Activated naive CD8-positive, alpha-beta T cell (primary cell): ENCODE measurements around the gene PANX2.
A peak's percentile ranks its signal among the peaks of the same experiment; 100 is the strongest.
"Not testable (repeated sequence)": the region's sequence is repeated elsewhere in the genome, so short reads cannot be mapped to it uniquely, and the experiment has no call there.

ENCODE experiments used
- H3K27ac Mint-ChIP-seq: one replicate; pipeline ENCODE4 v1.8.0; 2021; ENCODE audit warnings: mixed read lengths
- H3K27me3 Mint-ChIP-seq: one replicate; pipeline ENCODE4 v1.8.0; 2021; ENCODE audit warnings: mixed read lengths
- H3K36me3 Mint-ChIP-seq: one replicate; pipeline ENCODE4 v1.8.0; 2021; ENCODE audit warnings: mixed read lengths
- H3K4me1 Mint-ChIP-seq: one replicate; pipeline ENCODE4 v1.8.0; 2021; ENCODE audit warnings: low read depth, mixed read lengths
- H3K4me3 Mint-ChIP-seq: one replicate; pipeline ENCODE4 v1.8.0; 2021; ENCODE audit warnings: mild to moderate bottlenecking, mixed read lengths
- H3K9me3 Mint-ChIP-seq: one replicate; pipeline ENCODE4 v1.8.0; 2021; ENCODE audit warnings: low read depth, mixed read lengths

PANX2 gene

DNA sequence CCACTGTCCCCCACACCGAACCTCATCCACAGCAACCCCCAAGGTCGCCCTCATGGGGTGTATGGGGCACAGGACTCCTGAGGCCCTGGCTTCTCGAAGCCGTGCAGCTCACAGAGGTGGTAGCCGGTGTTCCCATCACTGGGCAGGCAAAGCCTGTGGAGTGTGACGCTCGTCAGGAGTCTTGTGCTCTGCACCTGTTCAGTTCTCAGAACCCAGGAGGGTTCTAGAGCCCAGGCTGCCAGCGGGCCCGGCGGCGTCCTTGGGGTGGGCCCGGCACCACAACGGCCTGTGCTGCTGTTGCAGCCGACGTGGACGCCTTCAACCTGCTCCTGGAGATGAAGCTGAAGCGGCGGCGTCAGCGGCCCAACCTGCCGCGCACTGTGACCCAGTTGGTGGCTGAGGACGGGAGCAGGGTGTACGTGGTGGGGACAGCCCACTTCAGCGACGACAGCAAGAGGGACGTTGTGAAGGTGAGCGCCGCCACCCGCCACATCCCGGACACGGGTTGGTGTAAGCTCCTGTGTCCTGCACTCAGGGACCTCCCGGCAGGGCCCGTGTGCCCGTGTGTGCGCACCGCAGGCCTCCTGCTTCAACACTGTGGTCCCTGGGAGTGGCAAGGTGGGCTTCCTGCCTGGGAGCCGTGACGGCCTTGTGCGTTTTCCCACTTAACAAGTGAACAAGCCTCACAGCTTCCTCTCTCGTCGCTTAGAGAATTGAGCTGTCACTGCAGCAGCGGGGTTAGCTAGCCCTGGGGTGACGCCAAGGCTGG lies 23.7 kb downstream of the PANX2 start:
- Mint-ChIP-seq H3K4me3 (no peak overlapping the region), H3K27me3 (no peaks in the 10 kb centered on the region), H3K27ac (peak overlapping the region; percentile 16), H3K4me1 (peaks cover 28% of the 10 kb centered on the region), H3K36me3 (no peaks in the 10 kb centered on the region), H3K9me3 (no peaks in the 10 kb centered on the region)

DNA sequence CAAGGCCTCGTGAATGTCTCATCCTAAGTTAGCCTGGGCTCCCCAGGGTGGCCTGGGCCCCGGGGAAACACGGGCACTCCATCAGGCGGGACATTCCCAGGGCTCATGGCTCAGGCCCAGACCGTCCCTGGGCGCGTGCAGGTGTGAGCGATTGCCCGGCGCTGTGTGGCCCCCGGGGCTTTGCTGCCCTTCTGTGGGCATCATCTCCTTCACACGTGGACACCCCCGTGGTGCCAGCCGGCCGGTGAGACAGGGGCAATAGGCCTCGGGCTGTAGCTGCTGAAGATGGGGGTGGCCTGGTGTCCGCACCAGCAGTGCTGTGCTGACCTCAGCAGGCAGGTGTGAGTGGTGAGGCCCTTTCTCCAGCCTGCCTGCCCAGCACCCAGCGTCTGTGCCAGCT lies 25.7 kb downstream of the PANX2 start:
- peaks cover 22% of the 10 kb centered on the region for H3K4me1 Mint-ChIP-seq
- no peaks in the 10 kb centered on the region for H3K36me3 Mint-ChIP-seq
- no peaks in the 10 kb centered on the region for H3K27me3 Mint-ChIP-seq
- no peak overlapping the region for H3K27ac Mint-ChIP-seq
- no peak overlapping the region for H3K4me3 Mint-ChIP-seq
- H3K9me3 Mint-ChIP-seq: no peaks in the 10 kb centered on the region

DNA sequence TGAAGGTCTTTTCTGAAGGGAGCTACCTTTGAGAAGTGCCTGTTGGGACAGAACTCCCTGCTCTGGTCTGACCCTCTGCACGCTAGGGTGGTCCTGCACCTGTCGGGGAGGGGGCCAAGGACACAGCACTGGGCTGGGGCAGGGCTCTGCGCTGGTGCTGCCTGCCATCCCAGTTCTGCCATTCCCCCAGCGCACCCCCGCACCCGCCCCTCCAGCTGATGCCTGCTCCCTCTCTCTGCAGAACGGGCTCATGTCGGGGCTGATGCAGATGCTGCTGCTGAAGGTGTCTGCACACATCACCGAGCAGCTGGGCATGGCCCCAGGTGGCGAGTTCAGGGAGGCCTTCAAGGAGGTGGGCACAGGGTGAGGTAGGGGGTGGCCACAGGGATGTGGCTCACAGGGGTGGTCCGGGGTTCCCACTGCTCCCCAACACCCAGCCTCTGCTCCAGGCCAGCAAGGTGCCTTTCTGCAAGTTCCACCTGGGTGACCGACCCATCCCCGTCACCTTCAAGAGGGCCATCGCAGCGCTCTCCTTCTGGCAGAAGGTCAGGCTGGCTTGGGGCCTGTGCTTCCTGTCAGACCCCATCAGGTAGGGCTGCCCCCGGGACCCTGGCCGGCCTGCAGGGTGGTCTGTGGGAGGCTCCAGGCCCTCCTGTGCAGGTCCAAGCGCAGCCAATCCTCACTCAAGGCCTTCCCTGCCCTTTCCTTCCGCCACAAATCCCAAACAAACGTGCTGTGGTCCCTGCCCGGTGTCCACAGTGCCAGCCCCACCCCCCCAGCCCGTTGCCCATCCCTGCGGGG lies 26.7 kb downstream of the PANX2 start:
- H3K9me3 Mint-ChIP-seq: no peaks in the 10 kb centered on the region
- peaks cover 16% of the 10 kb centered on the region for H3K4me1 Mint-ChIP-seq
- no peak overlapping the region for H3K4me3 Mint-ChIP-seq
- no peaks in the 10 kb centered on the region for H3K36me3 Mint-ChIP-seq
- H3K27me3 Mint-ChIP-seq: no peaks in the 10 kb centered on the region
- H3K27ac Mint-ChIP-seq: no peak overlapping the region

DNA sequence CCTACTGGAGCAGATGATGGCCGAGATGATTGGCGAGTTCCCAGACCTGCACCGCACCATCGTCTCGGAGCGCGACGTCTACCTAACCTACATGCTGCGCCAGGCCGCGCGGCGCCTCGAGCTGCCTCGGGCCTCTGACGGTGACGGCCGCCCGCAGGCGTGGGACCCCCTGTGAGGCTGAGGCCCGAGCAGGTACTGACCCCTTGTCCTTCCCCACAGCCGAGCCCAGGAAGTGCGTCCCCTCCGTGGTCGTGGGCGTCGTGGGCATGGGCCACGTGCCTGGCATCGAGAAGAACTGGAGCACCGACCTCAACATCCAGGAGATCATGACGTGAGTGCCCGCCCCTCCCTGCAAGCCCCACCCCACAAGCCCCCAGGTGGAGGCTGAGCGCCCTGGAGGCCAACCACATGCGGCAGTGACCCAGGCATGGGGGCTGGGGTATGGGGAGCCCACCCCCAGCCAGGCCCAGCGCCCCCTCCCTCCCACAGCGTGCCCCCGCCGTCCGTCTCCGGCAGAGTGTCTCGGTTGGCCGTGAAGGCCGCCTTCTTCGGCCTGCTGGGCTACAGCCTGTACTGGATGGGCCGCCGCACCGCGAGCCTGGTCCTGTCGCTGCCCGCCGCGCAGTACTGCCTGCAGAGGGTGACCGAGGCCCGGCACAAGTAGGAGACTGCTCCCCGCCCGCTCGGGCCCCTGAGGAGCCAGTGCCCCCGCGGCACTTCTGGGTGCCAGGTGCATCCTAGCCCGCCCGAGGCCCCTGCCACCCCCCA lies 27.5 kb downstream of the PANX2 start:
- no peak overlapping the region for H3K4me3 Mint-ChIP-seq

DNA sequence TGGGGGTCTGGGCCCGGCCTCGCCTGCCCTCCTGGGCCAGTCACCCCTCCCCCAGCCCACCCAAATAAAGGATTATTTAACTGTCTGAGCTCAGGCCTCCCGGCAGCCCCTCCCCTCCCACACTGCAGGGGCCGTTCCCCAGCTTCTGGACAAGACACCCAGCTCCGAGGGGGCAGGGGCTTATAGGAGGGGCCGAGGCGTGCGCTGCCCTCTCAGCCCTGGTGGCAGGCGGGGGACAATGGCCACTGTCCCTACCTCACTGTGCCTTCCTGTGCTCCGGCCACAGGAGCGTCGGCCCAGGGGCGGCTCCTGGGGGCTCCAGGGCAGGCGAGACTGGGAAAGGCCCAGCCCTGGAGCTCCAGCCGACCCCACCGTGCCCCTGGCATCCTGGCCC lies 28.1 kb downstream of the PANX2 start:
- Mint-ChIP-seq H3K27ac (no peak overlapping the region), H3K36me3 (no peaks in the 10 kb centered on the region), H3K4me3 (no peak overlapping the region), H3K4me1 (peaks cover 19% of the 10 kb centered on the region), H3K9me3 (no peaks in the 10 kb centered on the region), H3K27me3 (no peaks in the 10 kb centered on the region)

More for the DNA sequence above, 27.5 kb downstream of the PANX2 start:
- Mint-ChIP-seq H3K9me3 (no peaks in the 10 kb centered on the region), H3K36me3 (no peaks in the 10 kb centered on the region), H3K4me1 (peaks cover 15% of the 10 kb centered on the region), H3K27me3 (no peaks in the 10 kb centered on the region), H3K27ac (no peak overlapping the region)

DNA sequence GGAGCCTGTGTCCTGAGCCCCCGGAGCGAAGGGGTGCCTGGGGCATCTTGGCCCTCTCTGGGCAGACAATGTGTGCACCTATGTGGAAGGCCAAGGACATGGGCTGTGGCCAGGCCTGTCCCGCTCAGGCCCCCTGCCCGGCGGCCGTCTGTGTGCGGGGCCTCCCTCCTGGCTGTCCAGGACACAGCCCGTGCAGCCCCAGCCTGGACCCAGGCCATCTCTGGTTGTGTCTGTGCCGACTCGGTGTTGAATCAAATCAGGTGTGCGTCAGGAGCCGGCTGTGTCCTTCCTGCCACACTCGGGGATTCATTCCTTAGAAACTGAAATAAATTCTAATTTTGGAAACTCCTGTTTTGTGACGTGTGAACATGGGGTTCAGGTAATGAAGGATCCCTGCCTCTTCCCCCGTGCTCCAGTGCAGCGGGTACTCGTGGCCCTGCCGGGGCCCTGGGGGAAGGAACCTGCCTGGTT lies 28.8 kb downstream of the PANX2 start:
- Mint-ChIP-seq H3K27ac (no peak overlapping the region), H3K27me3 (no peaks in the 10 kb centered on the region), H3K4me1 (peaks cover 22% of the 10 kb centered on the region)

DNA sequence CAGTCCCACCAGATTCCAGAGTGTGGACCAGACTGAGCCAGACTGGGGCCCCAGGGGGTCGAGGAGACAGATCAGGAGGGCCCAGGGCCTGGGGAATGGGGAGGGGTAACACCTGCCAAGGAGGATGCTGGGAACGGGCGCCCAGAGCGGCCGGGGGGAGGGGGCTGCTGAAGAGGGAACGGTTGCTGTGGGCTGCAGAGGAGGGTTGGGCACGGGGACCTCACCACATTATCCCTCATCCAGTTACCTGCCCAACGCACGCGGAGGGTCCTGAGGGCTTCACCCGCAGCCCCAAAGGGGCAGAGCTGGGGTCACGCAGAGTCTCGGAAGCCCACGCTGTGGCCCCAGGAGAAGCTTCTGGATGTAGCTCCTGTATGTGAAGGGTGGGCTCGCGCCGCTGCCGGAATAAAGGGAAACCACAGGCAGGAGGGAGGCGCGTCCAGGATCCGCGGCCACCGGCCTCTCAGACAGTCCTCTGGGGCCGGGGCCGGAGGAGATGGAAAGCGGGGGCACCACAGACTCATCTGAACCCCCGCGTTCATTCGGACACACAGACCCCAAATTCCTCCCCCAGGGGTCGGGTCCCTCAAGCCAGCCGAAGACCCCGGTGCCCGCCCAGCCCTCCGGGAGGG lies 29.4 kb downstream of the PANX2 start:
- H3K9me3 Mint-ChIP-seq: no peaks in the 10 kb centered on the region
- H3K27ac Mint-ChIP-seq: no peak overlapping the region
- no peaks in the 10 kb centered on the region for H3K36me3 Mint-ChIP-seq
- no peaks in the 10 kb centered on the region for H3K27me3 Mint-ChIP-seq
- peak overlapping the region; percentile 71 for H3K4me3 Mint-ChIP-seq
- peaks cover 26% of the 10 kb centered on the region for H3K4me1 Mint-ChIP-seq

More for the DNA sequence above, 28.8 kb downstream of the PANX2 start:
- no peaks in the 10 kb centered on the region for H3K36me3 Mint-ChIP-seq
- H3K4me3 Mint-ChIP-seq: peak overlapping the region; percentile 71
- H3K9me3 Mint-ChIP-seq: no peaks in the 10 kb centered on the region

DNA sequence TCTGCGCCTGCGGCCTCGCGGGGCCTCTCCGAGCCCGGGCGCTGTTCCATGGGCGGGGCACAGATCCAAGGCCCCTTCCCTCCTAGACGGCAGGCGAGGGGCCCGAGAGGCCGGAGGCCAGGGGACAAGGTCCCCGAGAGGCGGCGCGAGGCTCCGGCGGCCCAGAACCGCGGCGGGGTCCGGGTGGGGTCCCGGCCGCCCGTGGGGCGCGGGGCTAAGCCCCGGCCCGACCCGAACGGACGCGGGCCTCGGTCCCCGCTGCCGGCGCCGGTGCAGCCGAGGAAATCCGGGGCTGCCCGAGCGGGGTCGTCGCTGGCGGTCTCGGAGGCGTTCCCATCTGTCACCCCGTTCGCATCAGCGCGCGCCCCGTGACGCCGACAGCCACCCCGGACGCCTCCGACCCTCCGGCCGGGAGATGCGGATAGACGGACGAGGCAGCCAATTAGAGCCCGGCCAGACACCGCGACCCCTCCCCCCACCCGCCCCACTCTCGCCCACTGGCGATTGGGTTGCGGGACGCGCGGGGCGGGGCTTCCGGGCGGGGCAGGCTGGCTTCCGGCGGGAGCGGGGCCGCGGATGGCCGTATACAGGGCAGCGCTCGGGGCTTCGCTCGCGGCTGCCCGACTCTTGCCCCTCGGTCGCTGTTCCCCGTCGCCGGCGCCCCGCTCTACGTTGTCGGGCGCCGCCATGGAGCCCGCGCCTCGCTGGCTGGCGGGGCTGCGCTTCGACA lies 30.1 kb downstream of the PANX2 start, which contains the start of gene SELENOO:
Gene SELENOO, plus strand, starts transcription at position 551 of the 730 bp plus-strand sequence. Its CDS starts 26 bp downstream, at position 577.
- peak within 1 kb of the TSS; percentile 64 for H3K27ac Mint-ChIP-seq
- no peaks in the 10 kb centered on the region for H3K9me3 Mint-ChIP-seq
- peaks cover 30% of the 10 kb centered on the region for H3K4me1 Mint-ChIP-seq
- no peaks in the 10 kb centered on the region for H3K36me3 Mint-ChIP-seq
- peak within 1 kb of the TSS; percentile 87 for H3K4me3 Mint-ChIP-seq
- H3K27me3 Mint-ChIP-seq: no peaks in the 10 kb centered on the region

DNA sequence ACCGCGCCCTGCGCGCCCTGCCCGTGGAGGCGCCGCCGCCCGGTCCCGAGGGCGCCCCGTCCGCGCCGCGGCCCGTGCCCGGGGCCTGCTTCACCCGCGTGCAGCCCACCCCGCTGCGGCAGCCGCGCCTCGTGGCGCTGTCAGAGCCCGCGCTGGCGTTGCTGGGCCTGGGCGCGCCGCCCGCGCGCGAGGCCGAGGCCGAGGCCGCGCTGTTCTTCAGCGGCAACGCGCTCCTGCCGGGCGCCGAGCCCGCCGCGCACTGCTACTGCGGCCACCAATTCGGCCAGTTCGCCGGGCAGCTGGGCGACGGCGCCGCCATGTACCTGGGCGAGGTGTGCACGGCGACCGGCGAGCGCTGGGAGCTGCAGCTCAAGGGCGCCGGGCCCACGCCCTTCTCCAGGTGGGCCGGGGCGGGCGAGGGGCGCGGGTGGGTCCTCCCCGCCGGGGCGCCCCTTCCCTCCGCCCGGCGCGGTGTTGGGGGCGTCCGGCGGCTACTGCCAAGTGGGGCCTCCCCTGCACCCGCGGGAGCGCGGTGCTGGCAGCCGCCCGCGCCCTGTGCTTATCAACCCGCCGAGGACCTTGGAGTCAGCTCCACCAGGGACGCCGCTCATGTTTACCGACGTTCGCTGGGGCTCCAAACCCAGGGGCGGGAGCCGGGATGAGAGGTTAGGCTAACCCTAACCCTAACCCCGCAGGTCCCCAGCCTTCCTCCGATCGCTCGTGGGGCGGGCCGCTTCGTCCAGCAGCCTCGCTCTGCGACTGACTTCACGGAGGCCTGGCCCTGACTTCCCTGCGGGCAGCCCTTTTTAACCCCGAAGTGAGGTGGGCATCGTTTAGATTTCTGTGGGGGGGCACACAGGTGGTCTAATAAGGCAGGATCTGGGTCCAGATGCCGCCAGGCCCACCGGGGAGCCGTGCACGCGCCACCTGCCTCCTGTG lies 30.9 kb downstream of the PANX2 start:
- no peaks in the 10 kb centered on the region for H3K9me3 Mint-ChIP-seq
- H3K36me3 Mint-ChIP-seq: no peaks in the 10 kb centered on the region
- H3K4me1 Mint-ChIP-seq: peaks cover 30% of the 10 kb centered on the region
- H3K27ac Mint-ChIP-seq: peak overlapping the region; percentile 64
- no peaks in the 10 kb centered on the region for H3K27me3 Mint-ChIP-seq
- H3K4me3 Mint-ChIP-seq: peak overlapping the region; percentile 87

DNA sequence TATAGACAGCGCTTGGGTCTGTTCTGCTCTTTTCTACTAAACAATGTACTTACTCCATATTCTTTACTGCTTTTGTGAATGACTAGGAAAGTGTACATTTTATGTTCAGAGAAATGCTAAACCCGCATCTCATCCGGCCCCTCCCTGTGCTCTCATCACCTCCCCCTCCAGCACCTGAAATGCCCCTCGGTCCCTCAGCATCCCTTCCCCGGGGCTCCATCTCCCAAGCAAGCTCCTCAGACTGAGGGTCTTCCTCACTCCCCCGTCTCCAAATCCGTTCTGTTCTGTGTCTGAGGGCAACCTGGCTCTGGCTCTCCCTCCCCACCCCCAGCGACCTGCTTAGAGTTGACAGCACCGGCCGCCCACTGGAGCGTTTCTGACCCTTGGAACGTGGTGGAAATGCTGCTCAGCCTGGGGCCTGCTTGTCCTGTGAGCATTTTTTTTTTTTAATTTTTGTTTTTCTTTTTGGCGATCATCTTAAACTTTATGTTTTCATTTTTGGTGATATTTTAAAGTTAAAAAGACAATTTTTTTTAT lies 31.7 kb downstream of the PANX2 start:
- H3K36me3 Mint-ChIP-seq: no peaks in the 10 kb centered on the region
- no peaks in the 10 kb centered on the region for H3K27me3 Mint-ChIP-seq
- H3K9me3 Mint-ChIP-seq: no peaks in the 10 kb centered on the region
- peaks cover 30% of the 10 kb centered on the region for H3K4me1 Mint-ChIP-seq
- peak overlapping the region; percentile 87 for H3K4me3 Mint-ChIP-seq
- peak overlapping the region; percentile 64 for H3K27ac Mint-ChIP-seq

DNA sequence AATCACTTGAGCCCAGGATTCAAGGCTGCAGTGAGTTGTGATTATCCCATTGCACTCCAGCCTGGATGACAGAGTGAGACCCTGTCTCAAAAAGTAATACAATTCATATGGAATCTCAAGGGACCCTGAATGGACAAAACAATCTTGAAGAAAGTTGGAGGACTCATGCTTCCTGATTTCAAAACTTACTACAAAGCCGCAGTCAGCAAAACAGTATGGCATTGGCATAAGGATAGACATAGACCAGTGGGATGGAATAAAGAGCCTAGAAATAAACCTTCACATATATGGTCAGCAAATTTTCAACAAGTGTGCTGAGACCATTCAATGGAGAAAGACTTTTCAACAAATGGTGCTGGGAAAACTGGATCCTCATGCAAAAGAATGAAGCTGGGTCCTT lies 32.8 kb downstream of the PANX2 start:
- Mint-ChIP-seq H3K36me3 (no peaks in the 10 kb centered on the region), H3K9me3 (no peaks in the 10 kb centered on the region), H3K4me3 (no peak overlapping the region), H3K4me1 (peaks cover 30% of the 10 kb centered on the region), H3K27me3 (no peaks in the 10 kb centered on the region), H3K27ac (no peak overlapping the region)

DNA sequence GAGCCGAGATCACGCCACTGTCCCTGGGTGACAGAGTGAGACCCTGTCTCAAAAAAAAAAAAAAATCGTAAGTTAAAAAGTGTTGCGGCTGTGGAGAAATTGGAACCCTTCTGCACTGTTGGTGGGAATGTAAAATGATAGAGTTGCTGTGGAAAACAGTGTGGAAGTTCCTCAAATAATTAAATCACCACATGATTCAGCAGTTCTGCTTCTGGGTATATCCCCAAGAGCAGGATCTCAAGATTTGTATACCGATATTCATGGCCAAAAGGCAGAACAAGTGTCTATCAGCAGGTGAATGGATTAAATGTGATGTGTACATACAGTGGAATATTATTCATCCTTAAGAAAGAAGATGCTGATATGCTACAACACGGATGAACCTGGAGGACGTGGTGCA lies 34.0 kb downstream of the PANX2 start:
- Mint-ChIP-seq H3K4me3 (no peak overlapping the region), H3K27ac (no peak overlapping the region)

DNA sequence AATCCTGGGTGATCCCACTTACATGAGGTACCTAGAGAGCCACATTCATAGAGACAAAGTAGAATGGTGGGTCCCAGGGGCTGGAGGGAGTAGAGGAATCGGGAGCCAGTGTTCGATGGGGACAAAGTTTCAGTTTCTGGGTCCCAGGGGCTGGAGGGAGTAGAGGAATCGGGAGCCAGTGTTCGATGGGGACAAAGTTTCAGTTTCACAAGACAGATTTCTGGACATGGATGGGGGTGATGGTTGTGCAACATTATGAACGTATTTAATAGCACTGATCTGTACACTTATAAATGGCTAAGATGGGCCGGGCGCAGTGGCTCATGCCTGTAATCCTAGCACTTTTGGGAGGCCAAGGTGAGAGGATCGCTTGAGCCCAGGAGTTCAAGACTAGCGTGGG lies 34.5 kb downstream of the PANX2 start:
- not testable (repeated sequence) for H3K27ac Mint-ChIP-seq, H3K27me3 Mint-ChIP-seq, H3K4me3 Mint-ChIP-seq, H3K9me3 Mint-ChIP-seq, H3K36me3 Mint-ChIP-seq
- H3K4me1 Mint-ChIP-seq: peaks cover 28% of the 10 kb centered on the region

More for the DNA sequence above, 34.0 kb downstream of the PANX2 start:
- Mint-ChIP-seq H3K9me3 (no peaks in the 10 kb centered on the region), H3K36me3 (no peaks in the 10 kb centered on the region), H3K27me3 (no peaks in the 10 kb centered on the region), H3K4me1 (peaks cover 28% of the 10 kb centered on the region)
